Small intestine (tissue), 7 donors: Measurements from ENCODE around the gene EME1. TPM values are rescaled to one million over a fixed set of nuclear protein-coding genes. Genes with fewer than 3 reads are reported as not detected.
A peak's percentile ranks its signal among the peaks of the same experiment; 100 is the strongest.

ENCODE experiments used
- DNase-seq, 2 donors: peaks; one replicate each; pipeline versions ENCODE4 v3.0.0 to v3.0.0-alpha.2; 2013
- FAIRE-seq: peaks from 2 replicates; lab custom pipeline; 2012; peaks lifted over from hg19 to GRCh38; lab: Jason Lieb, UNC
- H3K27ac ChIP-seq, 3 donors: one replicate each; pipeline ENCODE4 v1.5.1; 2013; ENCODE audit warnings: low read length in 2 of 3, mild to moderate bottlenecking in 2 of 3, control low read depth in 1 of 3, inconsistent platforms in 1 of 3, low read depth in 1 of 3, moderate library complexity in 1 of 3
- H3K27me3 ChIP-seq, 3 donors: one replicate each; pipeline ENCODE4 v1.6.1; 2013; ENCODE audit warnings: low read length in 3 of 3, inconsistent platforms in 1 of 3; ENCODE audit not compliant: control insufficient read depth in 3 of 3, insufficient read depth in 3 of 3
- H3K36me3 ChIP-seq, 3 donors: one replicate each; pipeline ENCODE4 v1.6.1; 2013; ENCODE audit warnings: low read length in 3 of 3, inconsistent platforms in 1 of 3, low read depth in 1 of 3, mild to moderate bottlenecking in 1 of 3, moderate library complexity in 1 of 3; ENCODE audit not compliant: control insufficient read depth in 3 of 3, insufficient read depth in 2 of 3
- H3K4me1 ChIP-seq, 3 donors: one replicate each; pipeline ENCODE4 v1.6.1; 2013; ENCODE audit warnings: low read length in 2 of 3, inconsistent platforms in 1 of 3, low read depth in 1 of 3, mild to moderate bottlenecking in 1 of 3, moderate library complexity in 1 of 3; ENCODE audit not compliant: control insufficient read depth in 3 of 3, insufficient read depth in 2 of 3
- H3K4me3 ChIP-seq, 3 donors: one replicate each; pipeline ENCODE4 v1.5.1; 2013; ENCODE audit warnings: low read length in 3 of 3, control low read depth in 1 of 3, inconsistent platforms in 1 of 3, low read depth in 1 of 3, mild to moderate bottlenecking in 1 of 3, moderate library complexity in 1 of 3
- H3K9me3 ChIP-seq, 2 donors: one replicate each; pipeline ENCODE4 v1.6.1; 2013; ENCODE audit warnings: low read depth in 1 of 2, low read length in 1 of 2; ENCODE audit not compliant: control insufficient read depth in 2 of 2, insufficient read depth in 1 of 2
- WGBS, 3 donors: extraction: QIAGEN DNeasy Blood & Tissue Kit; methylation state at CpG; one replicate each; pipeline ENCODE4 v1.1.7; 2013; 5-methylcytosine and 5-hydroxymethylcytosine counted together
- polyA plus RNA-seq, 4 donors: library from polyadenylated mRNA; stranded (reverse) in 3 of 4; unstranded in 1 of 4; fragments of 200-250 nt in 3 of 4; fragments of 120-200 nt in 1 of 4; gene quantifications; one replicate each; pipeline versions ENCODE4 v1.2.1 to v1.2.3, GENCODE V29; 2013
- donor health status: healthy with polysubstance abuse.
- donor health status: control.
- donor health status: control.
- donor health status: Bipolar disorder and iron deficiency.
- donor health status: healthy.

Gene EME1
- polyA plus RNA-seq, 4 donors, result 2.5 to 4.3 TPM; not detected in 2

GRCh38 chr17:50382931-50383330, 9.9 kb downstream of the EME1 start:
- FAIRE-seq (no peak), DNase-seq (no peak)
- WGBS, 3 donors, result 93 to 94% (median 93%) methylated on average over 12 of the region's 12 CpGs
- H3K27ac ChIP-seq, result no peak overlapping the region
- H3K4me1 ChIP-seq, result no peaks in the 10 kb centered on the region
- H3K9me3 ChIP-seq, result no peaks in the 10 kb centered on the region
- H3K27me3 ChIP-seq, result no peaks in the 10 kb centered on the region
- H3K36me3 ChIP-seq, result peaks cover 21 to 73% (median 28%) of the 10 kb centered on the region in 3 donors
- H3K4me3 ChIP-seq, result no peak overlapping the region

- Histone ChIP-seq H3K4me1 (no peaks in the 10 kb centered on the region), H3K27ac (no peak overlapping the region), H3K36me3 (peaks cover 29 to 72% (median 38%) of the 10 kb centered on the region in 3 donors), H3K27me3 (no peaks in the 10 kb centered on the region), H3K4me3 (no peak overlapping the region), H3K9me3 (no peaks in the 10 kb centered on the region)
- 83 to 86% (median 83%) methylated on average over 3 of the region's 3 CpGs for WGBS, 3 donors
- DNase-seq (no peak), FAIRE-seq (no peak)
These were observed 13.5 kb downstream of the EME1 start for GRCh38 chr17:50386510-50386909.

- FAIRE-seq (no peak), DNase-seq (no peak)
- no peak overlapping the region for H3K4me3 ChIP-seq
- WGBS, 3 donors, result 94 to 97% (median 97%) methylated on average over 3 of the region's 3 CpGs
- no peak overlapping the region for H3K27ac ChIP-seq
- H3K4me1 ChIP-seq, result peaks cover 0 to 7% (median 0%) of the 10 kb centered on the region in 3 donors
- no peaks in the 10 kb centered on the region for H3K27me3 ChIP-seq
- H3K36me3 ChIP-seq, result peaks cover 30 to 81% (median 45%) of the 10 kb centered on the region in 3 donors
- no peaks in the 10 kb centered on the region for H3K9me3 ChIP-seq
These were observed 15.7 kb downstream of the EME1 start for GRCh38 chr17:50388728-50389127.

GRCh38 chr17:50389534-50389933, 16.5 kb downstream of the EME1 start:
- DNase-seq, result no peak
- H3K27me3 ChIP-seq, result no peaks in the 10 kb centered on the region
- peaks cover 0 to 7% (median 0%) of the 10 kb centered on the region in 3 donors for H3K4me1 ChIP-seq
- no peak for FAIRE-seq
- no peaks in the 10 kb centered on the region for H3K9me3 ChIP-seq
- H3K27ac ChIP-seq, result no peak overlapping the region
- 92 to 98% (median 96%) methylated on average over 6 of the region's 6 CpGs for WGBS, 3 donors
- peaks cover 26 to 80% (median 45%) of the 10 kb centered on the region in 3 donors for H3K36me3 ChIP-seq
- H3K4me3 ChIP-seq, result no peak overlapping the region

- DNase-seq (no peak), FAIRE-seq (no peak)
- 59 to 80% (median 67%) methylated on average over 6 of the region's 6 CpGs for WGBS, 3 donors
- Histone ChIP-seq H3K27ac (no peak overlapping the region), H3K9me3 (no peaks in the 10 kb centered on the region), H3K4me3 (no peak overlapping the region), H3K36me3 (peaks cover 11 to 63% (median 35%) of the 10 kb centered on the region in 3 donors), H3K27me3 (no peaks in the 10 kb centered on the region), H3K4me1 (peaks cover 0 to 21% (median 2%) of the 10 kb centered on the region in 3 donors)
These were observed 19.6 kb downstream of the EME1 start for GRCh38 chr17:50392621-50393020.

- H3K4me3 ChIP-seq, result no peak overlapping the region
- 90 to 93% (median 90%) methylated on average over 5 of the region's 5 CpGs for WGBS, 3 donors
- H3K27ac ChIP-seq, result no peak overlapping the region
- no peak for FAIRE-seq
- peaks cover 0 to 21% (median 2%) of the 10 kb centered on the region in 3 donors for H3K4me1 ChIP-seq
- DNase-seq, result no peak
- H3K9me3 ChIP-seq, result no peaks in the 10 kb centered on the region
- H3K27me3 ChIP-seq, result no peaks in the 10 kb centered on the region
- peaks cover 7 to 54% (median 24%) of the 10 kb centered on the region in 3 donors for H3K36me3 ChIP-seq
These were observed 20.7 kb downstream of the EME1 start for GRCh38 chr17:50393700-50394099.

- H3K36me3 ChIP-seq, result peaks cover 7 to 47% (median 22%) of the 10 kb centered on the region in 3 donors
- H3K9me3 ChIP-seq, result no peaks in the 10 kb centered on the region
- H3K27ac ChIP-seq, result no peak overlapping the region
- peaks cover 0 to 21% (median 2%) of the 10 kb centered on the region in 3 donors for H3K4me1 ChIP-seq
- no peaks in the 10 kb centered on the region for H3K27me3 ChIP-seq
- DNase-seq (no peak), FAIRE-seq (no peak)
- H3K4me3 ChIP-seq, result no peak overlapping the region
- 24 to 27% (median 25%) methylated on average over 3 of the region's 3 CpGs for WGBS, 3 donors
These were observed 21.7 kb downstream of the EME1 start for GRCh38 chr17:50394711-50395110.

GRCh38 chr17:50396261-50397110, 23.5 kb downstream of the EME1 start:
- peaks cover 7 to 36% (median 15%) of the 10 kb centered on the region in 3 donors for H3K36me3 ChIP-seq
- FAIRE-seq (no peak), DNase-seq (peak; percentile 84 to 85)
- peak overlapping the region; percentile 80 to 99 (median 90) for H3K4me3 ChIP-seq
- 2 to 5% (median 5%) methylated on average over 30 of the region's 30 CpGs for WGBS, 3 donors
- H3K27me3 ChIP-seq, result no peaks in the 10 kb centered on the region
- H3K9me3 ChIP-seq, result no peaks in the 10 kb centered on the region
- peak overlapping the region; percentile 88 to 96 (median 93) for H3K27ac ChIP-seq
- H3K4me1 ChIP-seq, result peaks cover 0 to 21% (median 2%) of the 10 kb centered on the region in 3 donors
